SIG-M5 (cell line): ENCODE measurements around the gene MT1X.
"Not testable (repeated sequence)": the region's sequence is repeated elsewhere in the genome, so short reads cannot be mapped to it uniquely, and the experiment has no call there.

Source experiments
- DNase-seq: peaks from one replicate; lab custom pipeline; 2025; lab: John Stamatoyannopoulos, UW

The MT1X gene

GRCh38 chr16:56653218-56653617 is 29.1 kb upstream of the MT1X start:
- no peak for DNase-seq

GRCh38 chr16:56657555-56658326 is 24.5 kb upstream of the MT1X start, which contains the start of gene MT1F:
Gene MT1F (plus strand): TSS chr16:56657959. CDS start chr16:56658059, 100 bp downstream.
- DNase-seq = peak; percentile 26

GRCh38 chr16:56658327-56658875 is 23.9 kb upstream of the MT1X start:
- no peak for DNase-seq

GRCh38 chr16:56662357-56663354 is 19.6 kb upstream of the MT1X start:
- no peak for DNase-seq

GRCh38 chr16:56664506-56664905 is 17.8 kb upstream of the MT1X start:
- no peak for DNase-seq

GRCh38 chr16:56665286-56666261 is 16.7 kb upstream of the MT1X start:
- DNase-seq = not testable (repeated sequence)

- DNase-seq = no peak
Observed at GRCh38 chr16:56667581-56668571, 14.4 kb upstream of the MT1X start, which contains the start of gene MT1G. Gene MT1G (minus strand): TSS chr16:56668065. CDS start chr16:56667993, 72 bp downstream.

- no peak for DNase-seq
Observed at GRCh38 chr16:56669005-56669839, 13.0 kb upstream of the MT1X start, which contains the start of gene MT1H. Gene MT1H (plus strand): TSS chr16:56669814. CDS start chr16:56669885, 71 bp downstream.

GRCh38 chr16:56669840-56670619 is 12.2 kb upstream of the MT1X start:
- no peak for DNase-seq

- DNase-seq = no peak
Observed at GRCh38 chr16:56670620-56670934, 11.7 kb upstream of the MT1X start.

GRCh38 chr16:56671691-56672090 is 10.6 kb upstream of the MT1X start:
- not testable (repeated sequence) for DNase-seq

GRCh38 chr16:56672171-56672570 is 10.1 kb upstream of the MT1X start:
- not testable (repeated sequence) for DNase-seq

GRCh38 chr16:56672761-56673536 is 9.3 kb upstream of the MT1X start:
- no peak for DNase-seq

- DNase-seq = no peak
Observed at GRCh38 chr16:56673921-56674320, 8.3 kb upstream of the MT1X start.

GRCh38 chr16:56674570-56674969 is 7.7 kb upstream of the MT1X start:
- DNase-seq = not testable (repeated sequence)

- no peak for DNase-seq
Observed at GRCh38 chr16:56675685-56676210, 6.5 kb upstream of the MT1X start.

- no peak for DNase-seq
Observed at GRCh38 chr16:56677474-56677873, 4.8 kb upstream of the MT1X start.
